ENCODE data around the gene PANX1. TPM values are rescaled to one million over a fixed set of nuclear protein-coding genes. Genes with fewer than 3 reads are reported as not detected.

Gene PANX1
- total RNA-seq, 1 experiment from 2014 or later, result 59.3 TPM

DNA sequence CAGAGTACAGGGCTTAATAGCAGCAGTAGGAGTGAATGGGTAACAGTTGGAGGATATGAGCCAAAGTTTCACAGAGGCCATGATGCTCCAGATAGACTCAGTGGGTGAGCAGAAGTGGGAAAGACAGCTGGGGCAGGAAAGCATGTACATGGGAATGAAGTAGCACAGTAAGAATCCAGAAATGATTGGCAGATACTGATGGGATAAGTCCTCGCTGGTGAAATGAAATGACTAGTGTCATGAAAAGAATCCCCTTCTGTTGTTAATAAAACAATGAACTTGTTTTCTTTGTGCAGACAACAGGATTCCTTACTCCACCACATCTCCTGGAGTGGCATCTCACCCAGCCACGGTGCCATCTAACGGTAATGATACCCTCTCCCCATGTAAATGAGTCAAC lies 17.4 kb upstream of the PANX1 start:
- Histone ChIP-seq H3K27me3 (ENCODE audit: control insufficient read depth, insufficient read depth, low read length) (peaks cover 29% of the 10 kb centered on the region), H3K4me1 (ENCODE audit: control insufficient read depth, insufficient read depth, low read length) (no peaks in the 10 kb centered on the region), H3K4me3 (ENCODE audit: low read depth in 2 of 2, low read length in 2 of 2) (no peak overlapping the region), H3K36me3 (ENCODE audit: control insufficient read depth, insufficient read depth, low read length) (no peaks in the 10 kb centered on the region), H3K27ac (ENCODE audit: low read length) (no peak overlapping the region), H3K9me3 (ENCODE audit: control insufficient read depth, insufficient read depth, low read depth, low read length) (no peaks in the 10 kb centered on the region)
- ChIA-PET CTCF (no interaction called here), POLR2A (no interaction called here)
- BruUV-seq (replicated peaks), result no TSS peak
- intact Hi-C loops (cut with micrococcal nuclease; ENCODE audit: unreplicated experiment) (no loop called here), in situ Hi-C loops (cut with HindIII; ENCODE audit: low pct_unique_long_range_greater_than_20kb, low sequenced_read_pairs) (no loop called here)
- DNase-seq (ENCODE audit: low read depth, low spot score), result no peak
- no peak for ATAC-seq
- TF ChIP-seq, protein P1, sequence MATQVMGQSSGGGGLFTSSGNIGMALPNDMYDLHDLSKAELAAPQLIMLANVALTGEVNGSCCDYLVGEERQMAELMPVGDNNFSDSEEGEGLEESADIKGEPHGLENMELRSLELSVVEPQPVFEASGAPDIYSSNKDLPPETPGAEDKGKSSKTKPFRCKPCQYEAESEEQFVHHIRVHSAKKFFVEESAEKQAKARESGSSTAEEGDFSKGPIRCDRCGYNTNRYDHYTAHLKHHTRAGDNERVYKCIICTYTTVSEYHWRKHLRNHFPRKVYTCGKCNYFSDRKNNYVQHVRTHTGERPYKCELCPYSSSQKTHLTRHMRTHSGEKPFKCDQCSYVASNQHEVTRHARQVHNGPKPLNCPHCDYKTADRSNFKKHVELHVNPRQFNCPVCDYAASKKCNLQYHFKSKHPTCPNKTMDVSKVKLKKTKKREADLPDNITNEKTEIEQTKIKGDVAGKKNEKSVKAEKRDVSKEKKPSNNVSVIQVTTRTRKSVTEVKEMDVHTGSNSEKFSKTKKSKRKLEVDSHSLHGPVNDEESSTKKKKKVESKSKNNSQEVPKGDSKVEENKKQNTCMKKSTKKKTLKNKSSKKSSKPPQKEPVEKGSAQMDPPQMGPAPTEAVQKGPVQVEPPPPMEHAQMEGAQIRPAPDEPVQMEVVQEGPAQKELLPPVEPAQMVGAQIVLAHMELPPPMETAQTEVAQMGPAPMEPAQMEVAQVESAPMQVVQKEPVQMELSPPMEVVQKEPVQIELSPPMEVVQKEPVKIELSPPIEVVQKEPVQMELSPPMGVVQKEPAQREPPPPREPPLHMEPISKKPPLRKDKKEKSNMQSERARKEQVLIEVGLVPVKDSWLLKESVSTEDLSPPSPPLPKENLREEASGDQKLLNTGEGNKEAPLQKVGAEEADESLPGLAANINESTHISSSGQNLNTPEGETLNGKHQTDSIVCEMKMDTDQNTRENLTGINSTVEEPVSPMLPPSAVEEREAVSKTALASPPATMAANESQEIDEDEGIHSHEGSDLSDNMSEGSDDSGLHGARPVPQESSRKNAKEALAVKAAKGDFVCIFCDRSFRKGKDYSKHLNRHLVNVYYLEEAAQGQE (IDR thresholded peaks at IDR 0.05; ENCODE audit: insufficient read depth in 1 of 2, low read depth in 2 of 2, low read length in 1 of 2), result no peak
- TF ChIP-seq POLR2AphosphoS5 (IDR thresholded peaks at IDR 0.05; ENCODE audit: low read depth, low read length) (no peak), TCF7L2 (IDR thresholded peaks at IDR 0.05; ENCODE audit: low read depth, low read length) (no peak), SIN3A (IDR thresholded peaks at IDR 0.05; ENCODE audit: borderline replicate concordance, insufficient read depth, low read depth, low read length) (no peak)
- TF ChIP-seq, protein P2, sequence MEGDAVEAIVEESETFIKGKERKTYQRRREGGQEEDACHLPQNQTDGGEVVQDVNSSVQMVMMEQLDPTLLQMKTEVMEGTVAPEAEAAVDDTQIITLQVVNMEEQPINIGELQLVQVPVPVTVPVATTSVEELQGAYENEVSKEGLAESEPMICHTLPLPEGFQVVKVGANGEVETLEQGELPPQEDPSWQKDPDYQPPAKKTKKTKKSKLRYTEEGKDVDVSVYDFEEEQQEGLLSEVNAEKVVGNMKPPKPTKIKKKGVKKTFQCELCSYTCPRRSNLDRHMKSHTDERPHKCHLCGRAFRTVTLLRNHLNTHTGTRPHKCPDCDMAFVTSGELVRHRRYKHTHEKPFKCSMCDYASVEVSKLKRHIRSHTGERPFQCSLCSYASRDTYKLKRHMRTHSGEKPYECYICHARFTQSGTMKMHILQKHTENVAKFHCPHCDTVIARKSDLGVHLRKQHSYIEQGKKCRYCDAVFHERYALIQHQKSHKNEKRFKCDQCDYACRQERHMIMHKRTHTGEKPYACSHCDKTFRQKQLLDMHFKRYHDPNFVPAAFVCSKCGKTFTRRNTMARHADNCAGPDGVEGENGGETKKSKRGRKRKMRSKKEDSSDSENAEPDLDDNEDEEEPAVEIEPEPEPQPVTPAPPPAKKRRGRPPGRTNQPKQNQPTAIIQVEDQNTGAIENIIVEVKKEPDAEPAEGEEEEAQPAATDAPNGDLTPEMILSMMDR (IDR thresholded peaks at IDR 0.05), result no peak

DNA sequence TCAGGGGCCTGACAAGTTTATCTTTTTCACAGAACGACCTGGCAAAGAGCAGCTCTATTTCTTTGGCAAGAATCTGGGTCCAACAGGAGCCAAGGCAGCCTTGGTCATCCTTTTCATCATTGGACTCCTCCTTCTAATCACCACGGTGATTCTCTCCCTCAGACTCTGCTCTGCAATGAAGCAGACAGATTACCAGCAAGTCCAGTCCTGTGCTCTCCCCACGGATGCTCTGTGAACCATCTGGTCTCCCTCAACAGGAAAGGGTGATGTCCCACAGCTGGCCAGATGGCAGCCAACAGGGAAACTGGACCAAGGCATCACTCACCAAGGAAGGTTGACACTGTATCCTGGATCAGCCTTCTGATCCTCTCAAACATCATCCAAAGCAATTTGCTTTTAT lies 17.0 kb upstream of the PANX1 start:
- BruUV-seq (replicated peaks), result no TSS peak
- peaks cover 29% of the 10 kb centered on the region for H3K27me3 ChIP-seq (ENCODE audit: control insufficient read depth, insufficient read depth, low read length)
- POLR2A ChIA-PET, result no interaction called here
- no peak overlapping the region for H3K4me3 ChIP-seq (ENCODE audit: low read depth in 2 of 2, low read length in 2 of 2)
- H3K27ac ChIP-seq (ENCODE audit: low read length), result no peak overlapping the region
- TF ChIP-seq POLR2AphosphoS5 (IDR thresholded peaks at IDR 0.05; ENCODE audit: low read depth, low read length) (no peak), TCF7L2 (IDR thresholded peaks at IDR 0.05; ENCODE audit: low read depth, low read length) (no peak)
- TF ChIP-seq, protein P2 (IDR thresholded peaks at IDR 0.05), result no peak
- TF ChIP-seq, protein P1 (IDR thresholded peaks at IDR 0.05; ENCODE audit: insufficient read depth in 1 of 2, low read depth in 2 of 2, low read length in 1 of 2), result no peak
- DNase-seq (ENCODE audit: low read depth, low spot score) (no peak), ATAC-seq (no peak)
- no peaks in the 10 kb centered on the region for H3K4me1 ChIP-seq (ENCODE audit: control insufficient read depth, insufficient read depth, low read length)
- CTCF ChIA-PET, result no interaction called here
- intact Hi-C loops (cut with micrococcal nuclease; ENCODE audit: unreplicated experiment), result no loop called here
- no peaks in the 10 kb centered on the region for H3K36me3 ChIP-seq (ENCODE audit: control insufficient read depth, insufficient read depth, low read length)
- in situ Hi-C loops (cut with HindIII; ENCODE audit: low pct_unique_long_range_greater_than_20kb, low sequenced_read_pairs), result no loop called here
- no peaks in the 10 kb centered on the region for H3K9me3 ChIP-seq (ENCODE audit: control insufficient read depth, insufficient read depth, low read depth, low read length)
